ENCODE data around the gene CYSTM1. TPM values are rescaled to one million over a fixed set of nuclear protein-coding genes. Genes with fewer than 3 reads are reported as not detected.

CYSTM1 gene
- total and polyA plus RNA-seq, 4 experiments from 2014 or later: 5.0 to 21.1 (median 9.5) TPM

GRCh38 chr5:140261403-140262171 is 86.6 kb downstream of the CYSTM1 start:
- ChIA-PET POLR2A (ENCODE audit: partially characterized antibody) (interaction anchor here (1.1 to 1.4 kb wide), 2 partner anchors 10 to 85 kb away, joined by 4 read pairs; partner anchors contain the start of gene HBEGF), CTCF (ENCODE audit: partially characterized antibody) (interaction anchor here (0.5 to 3.8 kb wide), 7 partner anchors 8 to 91 kb away, joined by 3 to 16 read pairs (median 3); no protein-coding TSS in a partner anchor)
- H3K27me3 Mint-ChIP-seq: no peaks in the 10 kb centered on the region
- peak overlapping the region; percentile 78 to 97 (median 83) for H3K27ac Mint-ChIP-seq
- Histone ChIP-seq H3K27me3 (ENCODE audit: insufficient read depth, low read length) (no peaks in the 10 kb centered on the region), H3K27ac (ENCODE audit: low read depth, low read length) (peak overlapping the region; percentile 38), H3K36me3 (ENCODE audit: insufficient read depth, low read length) (no peaks in the 10 kb centered on the region), H3K4me3 (ENCODE audit: low read length in 2 of 2) (no peak overlapping the region), H3K4me1 (ENCODE audit: insufficient read depth, low read length) (peaks cover 70% of the 10 kb centered on the region), H3K9me3 (ENCODE audit: control insufficient read depth in 1 of 2, low read length in 2 of 2) (no peaks in the 10 kb centered on the region)
- peak overlapping the region in 7 of 8 donors; percentile 28 to 74 (median 60) for H3K4me3 Mint-ChIP-seq
- peaks cover 0 to 3% (median 0%) of the 10 kb centered on the region in 8 donors for H3K9me3 Mint-ChIP-seq
- H3K4me1 Mint-ChIP-seq: peaks cover 52 to 73% (median 58%) of the 10 kb centered on the region in 4 donors
- peaks cover 28 to 31% of the 10 kb centered on the region in 2 donors for H3K36me3 Mint-ChIP-seq
- peak; percentile 33 to 70 (median 51) for DNase-seq
- intact Hi-C loops (cut with micrococcal nuclease): no loop called here

DNA sequence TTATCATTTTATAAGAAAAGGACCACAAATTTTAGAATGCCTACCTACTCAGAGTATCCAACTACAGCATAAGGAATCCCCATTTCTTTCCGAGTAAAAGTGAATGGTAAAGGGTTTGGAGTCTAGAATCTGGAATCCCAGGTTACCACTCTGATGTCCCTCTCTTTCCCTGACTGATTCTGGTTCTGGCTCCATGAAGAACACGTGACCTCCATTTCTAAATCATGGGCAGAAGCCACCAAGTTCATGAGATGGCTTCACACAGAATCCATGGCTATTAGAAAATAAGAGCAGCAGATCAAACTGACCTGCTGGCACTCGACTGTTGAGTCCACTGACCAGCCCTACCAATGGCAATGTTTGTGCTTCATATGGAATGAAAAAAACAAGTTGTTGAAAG is 87.2 kb downstream of the CYSTM1 start:
- intact Hi-C loops (cut with micrococcal nuclease): no loop called here
- Mint-ChIP-seq H3K9me3 (peaks cover 0 to 3% (median 0%) of the 10 kb centered on the region in 8 donors), H3K27ac (peak overlapping the region; percentile 3 to 97 (median 78)), H3K4me1 (peaks cover 54 to 78% (median 62%) of the 10 kb centered on the region in 4 donors), H3K27me3 (no peaks in the 10 kb centered on the region), H3K4me3 (no peak overlapping the region), H3K36me3 (peaks cover 28 to 29% of the 10 kb centered on the region in 2 donors)
- H3K9me3 ChIP-seq (ENCODE audit: control insufficient read depth in 1 of 2, low read length in 2 of 2): no peaks in the 10 kb centered on the region
- H3K27me3 ChIP-seq (ENCODE audit: insufficient read depth, low read length): no peaks in the 10 kb centered on the region
- no peak overlapping the region for H3K27ac ChIP-seq (ENCODE audit: low read depth, low read length)
- no peak for DNase-seq
- peaks cover 76% of the 10 kb centered on the region for H3K4me1 ChIP-seq (ENCODE audit: insufficient read depth, low read length)
- ChIA-PET POLR2A (ENCODE audit: partially characterized antibody) (interaction anchor here (1.1 kb wide), 1 partner anchor 10 kb away, joined by 4 read pairs; no protein-coding TSS in a partner anchor), CTCF (ENCODE audit: partially characterized antibody) (interaction anchor here (0.5 to 3.8 kb wide), 7 partner anchors 9 to 90 kb away, joined by 3 to 16 read pairs (median 3); no protein-coding TSS in a partner anchor)
- H3K36me3 ChIP-seq (ENCODE audit: insufficient read depth, low read length): no peaks in the 10 kb centered on the region
- no peak overlapping the region for H3K4me3 ChIP-seq (ENCODE audit: low read length in 2 of 2)

DNA sequence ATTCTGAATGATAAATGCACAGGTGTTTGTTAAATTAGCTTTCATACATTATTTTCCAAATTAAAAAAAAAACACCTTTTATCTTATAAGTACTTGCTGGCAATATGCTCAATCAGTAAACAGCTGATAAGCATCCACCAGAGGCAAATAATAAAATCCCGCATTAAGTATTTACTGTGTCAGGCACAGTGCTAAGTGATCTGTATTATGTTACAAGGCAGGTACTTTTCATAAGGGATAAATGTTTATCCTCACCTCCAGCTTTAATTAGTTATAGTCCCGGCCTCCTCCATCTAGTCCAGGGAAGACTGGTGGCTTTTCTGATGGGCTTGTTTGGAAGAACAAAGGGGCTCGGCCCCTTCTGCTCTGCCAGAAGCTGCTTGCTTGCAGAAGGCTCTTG is 87.9 kb downstream of the CYSTM1 start:
- Histone ChIP-seq H3K36me3 (ENCODE audit: insufficient read depth, low read length) (no peaks in the 10 kb centered on the region), H3K4me3 (ENCODE audit: low read length in 2 of 2) (no peak overlapping the region), H3K9me3 (ENCODE audit: control insufficient read depth in 1 of 2, low read length in 2 of 2) (no peaks in the 10 kb centered on the region), H3K27ac (ENCODE audit: low read depth, low read length) (no peak overlapping the region), H3K4me1 (ENCODE audit: insufficient read depth, low read length) (peaks cover 76% of the 10 kb centered on the region), H3K27me3 (ENCODE audit: insufficient read depth, low read length) (no peaks in the 10 kb centered on the region)
- ChIA-PET CTCF (ENCODE audit: partially characterized antibody) (interaction anchor here (1.4 to 3.8 kb wide), 3 partner anchors 18 to 89 kb away, joined by 3 to 16 read pairs (median 14); no protein-coding TSS in a partner anchor), POLR2A (ENCODE audit: partially characterized antibody) (no interaction called here)
- DNase-seq: no peak
- Mint-ChIP-seq H3K4me1 (peaks cover 54 to 78% (median 62%) of the 10 kb centered on the region in 4 donors), H3K9me3 (peaks cover 0 to 3% (median 0%) of the 10 kb centered on the region in 8 donors), H3K27me3 (no peaks in the 10 kb centered on the region), H3K4me3 (no peak overlapping the region), H3K27ac (peak overlapping the region in 5 of 7 donors; percentile 23 to 86 (median 71)), H3K36me3 (peaks cover 24 to 25% of the 10 kb centered on the region in 2 donors)
- intact Hi-C loops (cut with micrococcal nuclease): no loop called here

DNA sequence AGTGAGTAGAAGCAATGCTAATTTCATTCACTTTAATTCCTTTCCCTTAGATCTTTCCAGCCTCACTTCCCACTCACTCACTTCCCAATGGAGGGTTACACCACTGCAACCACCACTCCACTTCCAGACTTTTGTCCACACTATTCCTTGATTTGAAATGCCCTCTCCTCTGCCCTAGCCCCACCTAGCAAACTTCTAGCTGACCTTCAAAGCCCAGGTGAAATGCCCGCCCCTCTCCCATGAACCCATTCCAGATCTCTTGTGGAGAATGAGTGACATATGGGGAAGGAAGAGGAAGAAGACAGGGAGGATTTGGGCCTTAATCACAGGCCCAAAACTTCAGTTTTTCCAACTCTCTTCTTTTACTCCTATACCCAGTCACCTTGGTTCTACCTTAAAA is 90.9 kb downstream of the CYSTM1 start:
- intact Hi-C loops (cut with micrococcal nuclease): no loop called here
- H3K4me3 ChIP-seq (ENCODE audit: low read length in 2 of 2): no peak overlapping the region
- CTCF ChIA-PET (ENCODE audit: partially characterized antibody): interaction anchor here (1.9 kb wide), 1 partner anchor 93 kb away, joined by 6 read pairs; no protein-coding TSS in a partner anchor
- Mint-ChIP-seq H3K9me3 (no peaks in the 10 kb centered on the region), H3K36me3 (peaks cover 7 to 16% of the 10 kb centered on the region in 2 donors), H3K4me3 (peak overlapping the region in 1 of 8 donors; percentile 37), H3K27ac (peak overlapping the region in 6 of 7 donors; percentile 6 to 85 (median 61)), H3K4me1 (peaks cover 36 to 59% (median 45%) of the 10 kb centered on the region in 4 donors), H3K27me3 (no peaks in the 10 kb centered on the region)
- no peaks in the 10 kb centered on the region for H3K27me3 ChIP-seq (ENCODE audit: insufficient read depth, low read length)
- POLR2A ChIA-PET (ENCODE audit: partially characterized antibody): no interaction called here
- H3K4me1 ChIP-seq (ENCODE audit: insufficient read depth, low read length): peaks cover 49% of the 10 kb centered on the region
- no peak for DNase-seq
- no peaks in the 10 kb centered on the region for H3K9me3 ChIP-seq (ENCODE audit: control insufficient read depth in 1 of 2, low read length in 2 of 2)
- no peak overlapping the region for H3K27ac ChIP-seq (ENCODE audit: low read depth, low read length)
- H3K36me3 ChIP-seq (ENCODE audit: insufficient read depth, low read length): no peaks in the 10 kb centered on the region

- H3K4me1 Mint-ChIP-seq: peaks cover 31 to 53% (median 41%) of the 10 kb centered on the region in 4 donors
- intact Hi-C loops (cut with micrococcal nuclease): no loop called here
- H3K4me3 Mint-ChIP-seq: peak overlapping the region in 3 of 8 donors; percentile 49 to 57 (median 50)
- CTCF ChIA-PET (ENCODE audit: partially characterized antibody): interaction anchor here (1.5 kb wide), 1 partner anchor 22 kb away, joined by 5 read pairs; no protein-coding TSS in a partner anchor
- no peaks in the 10 kb centered on the region for H3K9me3 Mint-ChIP-seq
- Histone ChIP-seq H3K9me3 (ENCODE audit: control insufficient read depth in 1 of 2, low read length in 2 of 2) (no peaks in the 10 kb centered on the region), H3K27ac (ENCODE audit: low read depth, low read length) (no peak overlapping the region), H3K36me3 (ENCODE audit: insufficient read depth, low read length) (no peaks in the 10 kb centered on the region), H3K4me1 (ENCODE audit: insufficient read depth, low read length) (peaks cover 43% of the 10 kb centered on the region), H3K4me3 (ENCODE audit: low read length in 2 of 2) (no peak overlapping the region), H3K27me3 (ENCODE audit: insufficient read depth, low read length) (no peaks in the 10 kb centered on the region)
- POLR2A ChIA-PET (ENCODE audit: partially characterized antibody): interaction anchor here (1.0 kb wide), 1 partner anchor 14 kb away, joined by 4 read pairs; no protein-coding TSS in a partner anchor
- H3K36me3 Mint-ChIP-seq: peaks cover 7 to 12% of the 10 kb centered on the region in 2 donors
- H3K27me3 Mint-ChIP-seq: no peaks in the 10 kb centered on the region
- peak overlapping the region in 6 of 7 donors; percentile 6 to 92 (median 40) for H3K27ac Mint-ChIP-seq
- no peak for DNase-seq
Measured at GRCh38 chr5:140266471-140267200, 91.6 kb downstream of the CYSTM1 start.

DNA sequence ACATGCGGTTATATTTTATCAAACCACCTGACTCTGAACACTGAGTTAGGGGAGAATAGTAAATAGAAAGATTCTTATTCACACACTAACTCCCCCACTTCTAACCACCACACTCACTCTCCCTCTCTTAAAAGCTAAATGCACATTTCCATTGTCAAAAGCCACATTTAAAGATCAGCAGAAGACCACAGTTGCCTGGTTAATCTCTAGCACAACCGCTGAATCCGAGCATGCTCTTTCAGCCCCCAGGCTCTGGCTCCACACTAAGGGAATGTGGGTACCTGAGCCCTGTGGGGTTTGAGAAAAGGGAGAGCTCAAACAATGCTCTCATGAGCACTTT is 92.2 kb downstream of the CYSTM1 start:
- no peaks in the 10 kb centered on the region for H3K27me3 ChIP-seq (ENCODE audit: insufficient read depth, low read length)
- H3K4me1 Mint-ChIP-seq: peaks cover 30 to 49% (median 36%) of the 10 kb centered on the region in 4 donors
- no peaks in the 10 kb centered on the region for H3K27me3 Mint-ChIP-seq
- peak overlapping the region in 6 of 7 donors; percentile 56 to 92 (median 76) for H3K27ac Mint-ChIP-seq
- H3K4me3 Mint-ChIP-seq: peak overlapping the region in 6 of 8 donors; percentile 45 to 57 (median 50)
- intact Hi-C loops (cut with micrococcal nuclease): no loop called here
- no peak overlapping the region for H3K27ac ChIP-seq (ENCODE audit: low read depth, low read length)
- H3K9me3 Mint-ChIP-seq: no peaks in the 10 kb centered on the region
- H3K9me3 ChIP-seq (ENCODE audit: control insufficient read depth in 1 of 2, low read length in 2 of 2): no peaks in the 10 kb centered on the region
- DNase-seq: peak in 2 of 5 donors; percentile 17
- ChIA-PET POLR2A (ENCODE audit: partially characterized antibody) (interaction anchor here (1.0 kb wide), 1 partner anchor 15 kb away, joined by 4 read pairs; no protein-coding TSS in a partner anchor), CTCF (ENCODE audit: partially characterized antibody) (interaction anchor here (0.7 to 1.5 kb wide), 2 partner anchors 21 to 23 kb away, joined by 3 to 5 read pairs; no protein-coding TSS in a partner anchor)
- peaks cover 38% of the 10 kb centered on the region for H3K4me1 ChIP-seq (ENCODE audit: insufficient read depth, low read length)
- H3K4me3 ChIP-seq (ENCODE audit: low read length in 2 of 2): no peak overlapping the region
- peaks cover 7 to 10% of the 10 kb centered on the region in 2 donors for H3K36me3 Mint-ChIP-seq
- no peaks in the 10 kb centered on the region for H3K36me3 ChIP-seq (ENCODE audit: insufficient read depth, low read length)

Data from CD4-positive, alpha-beta memory T cell (primary cell).